Measurements from ENCODE around the gene FGL2. TPM values are rescaled to one million over a fixed set of nuclear protein-coding genes. Genes with fewer than 3 reads are reported as not detected.
"Not testable (repeated sequence)": the region's sequence is repeated elsewhere in the genome, so short reads cannot be mapped to it uniquely, and the experiment has no call there.

The FGL2 gene
- total and polyA plus RNA-seq, 4 donors: 3.3 to 21.6 (median 17.6) TPM

- DNase-seq: no peak
- Histone ChIP-seq H3K27me3 (ENCODE audit: control insufficient read depth in 3 of 3, insufficient read depth in 3 of 3, low read length in 2 of 3) (no peaks in the 10 kb centered on the region), H3K36me3 (ENCODE audit: control insufficient read depth in 4 of 4, insufficient read depth in 4 of 4, low read length in 4 of 4) (no peaks in the 10 kb centered on the region), H3K4me3 (no peak overlapping the region), H3K27ac (ENCODE audit: low read depth in 1 of 2, low read length in 1 of 2) (no peak overlapping the region), H3K9me3 (ENCODE audit: control insufficient read depth in 4 of 4, insufficient read depth in 3 of 4, low read length in 3 of 4) (no peaks in the 10 kb centered on the region), H3K4me1 (ENCODE audit: control insufficient read depth in 5 of 5, insufficient read depth in 5 of 5, low read length in 5 of 5) (peaks cover 0 to 8% (median 0%) of the 10 kb centered on the region in 5 donors), H3K9ac (ENCODE audit: insufficient read depth in 1 of 2, low read length in 2 of 2) (no peak overlapping the region)
- no peak for ATAC-seq (ENCODE audit: insufficient read depth, low FRiP score)
- no peak for TF ChIP-seq CTCF (IDR thresholded peaks at IDR 0.05; ENCODE audit: control extremely low read depth, extremely low read depth)
Measured at GRCh38 chr7:77184463-77184862, 15.2 kb downstream of the FGL2 start.

- 97% methylated on average over 1 of the region's 1 CpG for WGBS, 2 donors
- no peak overlapping the region for H3K4me3 ChIP-seq
- no peak overlapping the region for H3K9ac ChIP-seq (ENCODE audit: insufficient read depth in 1 of 2, low read length in 2 of 2)
- no peaks in the 10 kb centered on the region for H3K36me3 ChIP-seq (ENCODE audit: control insufficient read depth in 4 of 4, insufficient read depth in 4 of 4, low read length in 4 of 4)
- no peaks in the 10 kb centered on the region for H3K27me3 ChIP-seq (ENCODE audit: control insufficient read depth in 3 of 3, insufficient read depth in 3 of 3, low read length in 2 of 3)
- no peaks in the 10 kb centered on the region for H3K9me3 ChIP-seq (ENCODE audit: control insufficient read depth in 4 of 4, insufficient read depth in 3 of 4, low read length in 3 of 4)
- ATAC-seq (ENCODE audit: insufficient read depth, low FRiP score) (no peak), DNase-seq (no peak)
- H3K27ac ChIP-seq (ENCODE audit: low read depth in 1 of 2, low read length in 1 of 2): no peak overlapping the region
- no peak for TF ChIP-seq CTCF (IDR thresholded peaks at IDR 0.05; ENCODE audit: control extremely low read depth, extremely low read depth)
- H3K4me1 ChIP-seq (ENCODE audit: control insufficient read depth in 5 of 5, insufficient read depth in 5 of 5, low read length in 5 of 5): peaks cover 0 to 8% (median 0%) of the 10 kb centered on the region in 5 donors
Measured at GRCh38 chr7:77182261-77182660, 17.4 kb downstream of the FGL2 start.

GRCh38 chr7:77181734-77182133, 17.9 kb downstream of the FGL2 start:
- Histone ChIP-seq H3K4me1 (ENCODE audit: control insufficient read depth in 5 of 5, insufficient read depth in 5 of 5, low read length in 5 of 5) (peaks cover 0 to 8% (median 0%) of the 10 kb centered on the region in 5 donors), H3K27me3 (ENCODE audit: control insufficient read depth in 3 of 3, insufficient read depth in 3 of 3, low read length in 2 of 3) (no peaks in the 10 kb centered on the region), H3K27ac (ENCODE audit: low read depth in 1 of 2, low read length in 1 of 2) (no peak overlapping the region), H3K9me3 (ENCODE audit: control insufficient read depth in 4 of 4, insufficient read depth in 3 of 4, low read length in 3 of 4) (no peaks in the 10 kb centered on the region), H3K36me3 (ENCODE audit: control insufficient read depth in 4 of 4, insufficient read depth in 4 of 4, low read length in 4 of 4) (no peaks in the 10 kb centered on the region), H3K4me3 (no peak overlapping the region), H3K9ac (ENCODE audit: insufficient read depth in 1 of 2, low read length in 2 of 2) (no peak overlapping the region)
- 92 to 93% methylated on average over 3 of the region's 3 CpGs for WGBS, 2 donors
- ATAC-seq (ENCODE audit: insufficient read depth, low FRiP score): no peak
- no peak for DNase-seq
- no peak for TF ChIP-seq CTCF (IDR thresholded peaks at IDR 0.05; ENCODE audit: control extremely low read depth, extremely low read depth)

- H3K27me3 ChIP-seq (ENCODE audit: control insufficient read depth in 3 of 3, insufficient read depth in 3 of 3, low read length in 2 of 3): no peaks in the 10 kb centered on the region
- H3K4me3 ChIP-seq: no peak overlapping the region
- no peaks in the 10 kb centered on the region for H3K36me3 ChIP-seq (ENCODE audit: control insufficient read depth in 4 of 4, insufficient read depth in 4 of 4, low read length in 4 of 4)
- H3K9ac ChIP-seq (ENCODE audit: insufficient read depth in 1 of 2, low read length in 2 of 2): no peak overlapping the region
- ATAC-seq (ENCODE audit: insufficient read depth, low FRiP score) (no peak), DNase-seq (no peak)
- no peak overlapping the region for H3K27ac ChIP-seq (ENCODE audit: low read depth in 1 of 2, low read length in 1 of 2)
- peaks cover 0 to 8% (median 0%) of the 10 kb centered on the region in 5 donors for H3K4me1 ChIP-seq (ENCODE audit: control insufficient read depth in 5 of 5, insufficient read depth in 5 of 5, low read length in 5 of 5)
- H3K9me3 ChIP-seq (ENCODE audit: control insufficient read depth in 4 of 4, insufficient read depth in 3 of 4, low read length in 3 of 4): no peaks in the 10 kb centered on the region
- WGBS, 2 donors: 97 to 100% methylated on average over 4 of the region's 4 CpGs
- no peak for TF ChIP-seq CTCF (IDR thresholded peaks at IDR 0.05; ENCODE audit: control extremely low read depth, extremely low read depth)
Measured at GRCh38 chr7:77181015-77181595, 18.5 kb downstream of the FGL2 start.

GRCh38 chr7:77178024-77178423, 21.6 kb downstream of the FGL2 start:
- DNase-seq; H3K9ac ChIP-seq (ENCODE audit: insufficient read depth in 1 of 2, low read length in 2 of 2); H3K36me3 ChIP-seq (ENCODE audit: control insufficient read depth in 4 of 4, insufficient read depth in 4 of 4, low read length in 4 of 4); H3K4me3 ChIP-seq; H3K4me1 ChIP-seq (ENCODE audit: control insufficient read depth in 5 of 5, insufficient read depth in 5 of 5, low read length in 5 of 5); ATAC-seq (ENCODE audit: insufficient read depth, low FRiP score); H3K27me3 ChIP-seq (ENCODE audit: control insufficient read depth in 3 of 3, insufficient read depth in 3 of 3, low read length in 2 of 3); H3K27ac ChIP-seq (ENCODE audit: low read depth in 1 of 2, low read length in 1 of 2); H3K9me3 ChIP-seq (ENCODE audit: control insufficient read depth in 4 of 4, insufficient read depth in 3 of 4, low read length in 3 of 4): not testable (repeated sequence)
